Stomach (tissue), 9 donors: ENCODE measurements around the gene SERBP1. TPM values are rescaled to one million over a fixed set of nuclear protein-coding genes. Genes with fewer than 3 reads are reported as not detected.
A peak's percentile ranks its signal among the peaks of the same experiment; 100 is the strongest.
"Not testable (repeated sequence)": the region's sequence is repeated elsewhere in the genome, so short reads cannot be mapped to it uniquely, and the experiment has no call there.

Experiments
- DNase-seq, 2 donors: peaks; one replicate each; pipeline versions ENCODE4 v3.0.0 to v3.0.0-alpha.2; 2013 to 2019
- H3K27ac ChIP-seq, 5 donors: fragments of 200-600 bp in 4 of 5; sonication (generic) in 4 of 5; one replicate each; pipeline ENCODE4 v1.5.1; 2013 to 2019; ENCODE audit warnings: mild to moderate bottlenecking in 1 of 5, moderate library complexity in 1 of 5
- H3K27me3 ChIP-seq, 3 donors: fragments of 200-600 bp; sonication (generic); one replicate each; pipeline ENCODE4 v1.5.1; 2017 to 2019; ENCODE audit warnings: mixed run types in 1 of 3
- H3K36me3 ChIP-seq, 4 donors: fragments of 200-600 bp; sonication (generic); 1 replicate in 3 of 4; 2 replicates in 1 of 4; pipeline ENCODE4 v1.5.1; 2016 to 2019
- H3K4me1 ChIP-seq, 4 donors: fragments of 200-600 bp; sonication (generic); one replicate each; pipeline ENCODE4 v1.5.1; 2016 to 2019
- H3K4me3 ChIP-seq, 4 donors: fragments of 200-600 bp; sonication (generic) in 3 of 4; one replicate each; pipeline ENCODE4 v1.5.1; 2016 to 2019; ENCODE audit warnings: mild to moderate bottlenecking in 1 of 4
- H3K9me3 ChIP-seq, 4 donors: fragments of 200-600 bp; sonication (generic); one replicate each; pipeline ENCODE4 v1.5.1; 2016 to 2019
- EP300 ChIP-seq: sonication (generic); formaldehyde crosslinking; IDR thresholded peaks from one replicate; pipeline ENCODE4 v1.6.1; 2017; ENCODE audit warnings: antibody characterized with exemption
- POLR2A ChIP-seq, 4 donors: fragments of 450-650 bp; IDR thresholded peaks; one replicate each; pipeline ENCODE4 v1.6.1; 2016; ENCODE audit warnings: antibody characterized with exemption in 4 of 4, control low read depth in 2 of 4, mild to moderate bottlenecking in 1 of 4, moderate library complexity in 1 of 4
- POLR2AphosphoS5 ChIP-seq, 3 donors: sonication (generic); formaldehyde crosslinking; IDR thresholded peaks; one replicate each; pipeline ENCODE4 v1.6.1; 2016; ENCODE audit warnings: antibody characterized with exemption in 3 of 3
- WGBS, 5 donors: extraction: QIAGEN DNeasy Blood & Tissue Kit in 3 of 5; methylation state at CpG; one replicate each; pipeline versions ENCODE4 v1.1.5 to v1.1.7; 2013 to 2018; 5-methylcytosine and 5-hydroxymethylcytosine counted together
- intact Hi-C: fragments of 100-400 bp; cut with DNase I; formaldehyde crosslinking; loops from one replicate; pipeline ENCODE4 v1.15.1; 2023; ENCODE audit warnings: low total_unique reads
- polyA plus RNA-seq, 3 donors: library from polyadenylated mRNA; stranded (reverse); fragments of 200-250 nt; gene quantifications; one replicate each; pipeline ENCODE4 v1.2.3, GENCODE V29; 2013
- total RNA-seq, 5 donors: library from RNA; depleted of rRNA; stranded (reverse); fragments of >200 nt; gene quantifications; one replicate each; pipeline versions ENCODE4 v1.1.0 to v1.2.3, GENCODE V29; 2014 to 2016
- TF ChIP-seq, protein P1 (sequence below), 7 experiments: fragments of 450-650 bp in 4 of 7; fragments of 200-600 bp in 3 of 7; sonication (generic) in 3 of 7; IDR thresholded peaks; one replicate each; pipeline ENCODE4 v1.5.1; 2016 to 2019; ENCODE audit warnings: antibody characterized with exemption in 7 of 7, control low read depth in 2 of 7, mild to moderate bottlenecking in 1 of 7
- donor health status: healthy with polysubstance abuse.
- donor health status: Bipolar disorder and iron deficiency.
- donor health status: healthy.

The SERBP1 gene
- total and polyA plus RNA-seq, 8 donors: 66.1 to 240 (median 130) TPM

- WGBS, 5 donors: 89 to 95% (median 90%) methylated on average over 13 of the region's 13 CpGs
- TF ChIP-seq POLR2AphosphoS5 (IDR thresholded peaks at IDR 0.05): no peak
- TF ChIP-seq, protein P1, sequence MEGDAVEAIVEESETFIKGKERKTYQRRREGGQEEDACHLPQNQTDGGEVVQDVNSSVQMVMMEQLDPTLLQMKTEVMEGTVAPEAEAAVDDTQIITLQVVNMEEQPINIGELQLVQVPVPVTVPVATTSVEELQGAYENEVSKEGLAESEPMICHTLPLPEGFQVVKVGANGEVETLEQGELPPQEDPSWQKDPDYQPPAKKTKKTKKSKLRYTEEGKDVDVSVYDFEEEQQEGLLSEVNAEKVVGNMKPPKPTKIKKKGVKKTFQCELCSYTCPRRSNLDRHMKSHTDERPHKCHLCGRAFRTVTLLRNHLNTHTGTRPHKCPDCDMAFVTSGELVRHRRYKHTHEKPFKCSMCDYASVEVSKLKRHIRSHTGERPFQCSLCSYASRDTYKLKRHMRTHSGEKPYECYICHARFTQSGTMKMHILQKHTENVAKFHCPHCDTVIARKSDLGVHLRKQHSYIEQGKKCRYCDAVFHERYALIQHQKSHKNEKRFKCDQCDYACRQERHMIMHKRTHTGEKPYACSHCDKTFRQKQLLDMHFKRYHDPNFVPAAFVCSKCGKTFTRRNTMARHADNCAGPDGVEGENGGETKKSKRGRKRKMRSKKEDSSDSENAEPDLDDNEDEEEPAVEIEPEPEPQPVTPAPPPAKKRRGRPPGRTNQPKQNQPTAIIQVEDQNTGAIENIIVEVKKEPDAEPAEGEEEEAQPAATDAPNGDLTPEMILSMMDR (IDR thresholded peaks at IDR 0.05): no peak
- TF ChIP-seq EP300: no peak
- TF ChIP-seq POLR2A (IDR thresholded peaks at IDR 0.05): no peak
- H3K36me3 ChIP-seq: peaks cover 60 to 98% (median 97%) of the 10 kb centered on the region in 4 donors
These were observed 15.2 kb downstream of the SERBP1 start for GRCh38 chr1:67415041-67415440.

DNA sequence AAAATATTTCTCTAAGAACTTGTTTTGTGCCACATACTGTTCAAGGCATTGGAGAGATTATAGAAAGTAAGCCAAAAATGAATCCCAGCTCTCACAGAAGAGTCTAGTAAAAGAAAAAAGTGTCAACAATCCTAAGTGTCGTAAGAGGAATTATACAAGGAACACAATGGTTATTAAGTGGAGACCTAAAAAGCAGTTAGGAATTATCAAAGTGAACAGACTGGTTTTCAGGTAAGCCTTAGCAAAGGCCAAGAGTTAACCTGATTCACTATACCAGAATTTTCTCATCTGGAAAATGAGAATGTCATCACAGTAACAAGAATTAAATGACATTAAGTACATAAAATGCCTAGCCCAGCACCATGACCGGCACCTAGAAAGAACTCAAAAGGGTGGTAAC is 15.6 kb downstream of the SERBP1 start:
- 84 to 97% (median 94%) methylated on average over 2 of the region's 2 CpGs for WGBS, 5 donors
- no peak for TF ChIP-seq EP300
- no peak for TF ChIP-seq POLR2A (IDR thresholded peaks at IDR 0.05)
- TF ChIP-seq, protein P1 (IDR thresholded peaks at IDR 0.05): no peak
- no peak for TF ChIP-seq POLR2AphosphoS5 (IDR thresholded peaks at IDR 0.05)
- H3K27me3 ChIP-seq: no peaks in the 10 kb centered on the region
- H3K27ac ChIP-seq: no peak overlapping the region
- H3K4me3 ChIP-seq: no peak overlapping the region
- DNase-seq: no peak
- intact Hi-C loops: no loop called here
- peaks cover 0 to 30% (median 15%) of the 10 kb centered on the region in 4 donors for H3K4me1 ChIP-seq
- H3K36me3 ChIP-seq: peaks cover 59 to 98% (median 97%) of the 10 kb centered on the region in 4 donors
- H3K9me3 ChIP-seq: no peaks in the 10 kb centered on the region

More at GRCh38 chr1:67415041-67415440, 15.2 kb downstream of the SERBP1 start:
- DNase-seq: no peak
- no peaks in the 10 kb centered on the region for H3K27me3 ChIP-seq
- intact Hi-C loops: no loop called here
- H3K9me3 ChIP-seq: no peaks in the 10 kb centered on the region
- H3K4me3 ChIP-seq: no peak overlapping the region
- H3K27ac ChIP-seq: no peak overlapping the region
- peaks cover 0 to 33% (median 20%) of the 10 kb centered on the region in 4 donors for H3K4me1 ChIP-seq

DNA sequence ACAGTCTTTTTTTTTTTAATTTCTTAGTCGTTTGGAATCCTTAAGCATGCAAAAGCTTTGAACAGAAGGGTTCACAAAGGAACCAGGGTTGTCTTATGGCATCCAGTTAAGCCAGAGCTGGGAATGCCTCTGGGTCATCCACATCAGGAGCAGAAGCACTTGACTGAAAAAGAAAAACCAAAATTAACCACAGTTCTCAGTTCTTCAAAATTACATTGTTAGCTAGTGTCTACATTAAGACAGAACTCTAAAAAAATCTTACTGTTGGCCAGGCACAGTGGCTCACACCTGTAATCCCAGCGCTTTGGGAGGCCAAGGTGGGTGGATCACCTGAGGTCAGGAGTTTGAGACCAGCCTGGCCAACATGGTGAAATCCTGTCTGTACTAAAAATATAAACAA is 17.1 kb downstream of the SERBP1 start:
- H3K36me3 ChIP-seq: peaks cover 54 to 91% (median 83%) of the 10 kb centered on the region in 4 donors
- not testable (repeated sequence) for H3K27me3 ChIP-seq

DNA sequence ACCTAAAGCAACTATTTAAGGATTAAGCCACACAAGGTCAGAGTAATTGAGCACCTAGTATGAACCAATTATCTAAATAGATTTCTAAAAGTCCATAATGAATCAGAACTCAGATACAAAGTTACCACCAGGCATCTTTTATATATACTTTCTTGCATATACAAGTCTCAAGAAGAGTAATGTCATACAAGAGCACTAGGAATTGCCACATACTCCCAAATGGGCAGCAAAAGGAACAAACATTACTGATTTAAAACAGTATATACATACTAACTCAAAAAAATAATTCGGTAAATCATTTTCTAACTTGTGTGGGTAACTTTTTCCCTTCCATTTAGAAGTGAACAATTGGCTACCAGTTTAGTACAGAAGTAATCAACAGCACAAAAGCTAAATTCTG is 22.1 kb downstream of the SERBP1 start:
- Histone ChIP-seq H3K9me3 (no peaks in the 10 kb centered on the region), H3K4me3 (no peak overlapping the region), H3K27me3 (no peaks in the 10 kb centered on the region), H3K4me1 (peaks cover 0 to 29% (median 12%) of the 10 kb centered on the region in 4 donors), H3K27ac (peak overlapping the region in 2 of 5 donors; percentile 26 to 61), H3K36me3 (peaks cover 21 to 41% (median 36%) of the 10 kb centered on the region in 4 donors)
- no peak for DNase-seq
- 80 to 94% (median 92%) methylated on average over 1 of the region's 1 CpG for WGBS, 5 donors
- intact Hi-C loops: no loop called here
- no peak for TF ChIP-seq POLR2AphosphoS5 (IDR thresholded peaks at IDR 0.05)

More for the DNA sequence above, 17.1 kb downstream of the SERBP1 start:
- H3K4me3 ChIP-seq, DNase-seq, H3K9me3 ChIP-seq, intact Hi-C loops, H3K27ac ChIP-seq: not testable (repeated sequence)
- WGBS, 5 donors: 65 to 82% (median 76%) methylated on average over 2 of the region's 2 CpGs
- H3K4me1 ChIP-seq: peaks cover 0 to 25% (median 8%) of the 10 kb centered on the region in 4 donors

GRCh38 chr1:67407498-67407897 is 22.7 kb downstream of the SERBP1 start:
- Histone ChIP-seq H3K4me1 (peaks cover 0 to 29% (median 12%) of the 10 kb centered on the region in 4 donors), H3K36me3 (peaks cover 18 to 37% (median 32%) of the 10 kb centered on the region in 4 donors), H3K4me3 (no peak overlapping the region), H3K27me3 (no peaks in the 10 kb centered on the region), H3K9me3 (no peaks in the 10 kb centered on the region), H3K27ac (peak overlapping the region in 2 of 5 donors; percentile 49 to 61)
- TF ChIP-seq POLR2AphosphoS5 (IDR thresholded peaks at IDR 0.05) (peak in 1 of 3 donors; percentile 33), EP300 (no peak), POLR2A (IDR thresholded peaks at IDR 0.05) (no peak)
- TF ChIP-seq, protein P1 (IDR thresholded peaks at IDR 0.05): no peak
- DNase-seq: peak in 1 of 2 donors; percentile 24
- intact Hi-C loops: no loop called here
- 63 to 73% (median 71%) methylated on average over 5 of the region's 5 CpGs for WGBS, 5 donors
